Mesenchymal stem cell (in vitro differentiated cells and primary cell): ENCODE data around the gene B3GAT1.

ENCODE experiments used
- DNase-seq: peaks from one replicate; pipeline ENCODE4 v3.0.0-alpha.2; 2013
- H2AFZ ChIP-seq: one replicate; pipeline ENCODE4 v1.6.1; 2013; ENCODE audit warnings: low read depth, mild to moderate bottlenecking, control low read depth, inconsistent platforms, low read length, moderate library complexity
- H2AK5ac ChIP-seq: 2 replicates; pipeline ENCODE4 v1.6.1; 2013; ENCODE audit warnings: low read length, moderate library complexity, mild to moderate bottlenecking, inconsistent platforms; ENCODE audit not compliant: severe bottlenecking
- H2BK120ac ChIP-seq: one replicate; pipeline ENCODE4 v1.6.1; 2013; ENCODE audit warnings: low read depth, mild to moderate bottlenecking, inconsistent platforms, low read length, moderate library complexity
- H2BK12ac ChIP-seq, 2 experiments: one replicate each; pipeline ENCODE4 v1.6.1; 2013; ENCODE audit warnings: inconsistent platforms in 2 of 2, low read length in 2 of 2, mild to moderate bottlenecking in 2 of 2, moderate library complexity in 2 of 2, control low read depth in 1 of 2
- H2BK15ac ChIP-seq: one replicate; pipeline ENCODE4 v1.6.1; 2013; ENCODE audit warnings: mild to moderate bottlenecking, low read depth, inconsistent platforms; ENCODE audit not compliant: poor library complexity, severe bottlenecking
- H2BK5ac ChIP-seq: 2 replicates; pipeline ENCODE4 v1.6.1; 2013; ENCODE audit warnings: low read depth, mild to moderate bottlenecking, low read length, control low read depth, inconsistent platforms; ENCODE audit not compliant: poor library complexity, severe bottlenecking
- H3K14ac ChIP-seq, 2 experiments: one replicate each; pipeline ENCODE4 v1.6.1; 2013; ENCODE audit warnings: inconsistent platforms in 2 of 2, low read length in 2 of 2, control low read depth in 1 of 2, mild to moderate bottlenecking in 1 of 2, moderate library complexity in 1 of 2
- H3K18ac ChIP-seq, 2 experiments: one replicate each; pipeline ENCODE4 v1.6.1; 2013; ENCODE audit warnings: inconsistent platforms in 2 of 2, low read length in 2 of 2, control low read depth in 1 of 2, low read depth in 1 of 2, mild to moderate bottlenecking in 1 of 2
- H3K23ac ChIP-seq, 2 experiments: one replicate each; pipeline ENCODE4 v1.6.1; 2013; ENCODE audit warnings: inconsistent platforms in 2 of 2, low read length in 2 of 2, mild to moderate bottlenecking in 2 of 2, moderate library complexity in 2 of 2, control low read depth in 1 of 2
- H3K27ac ChIP-seq: 2 replicates; pipeline ENCODE4 v1.5.1; 2013; ENCODE audit warnings: mild to moderate bottlenecking, moderate library complexity, low read length, control low read depth, inconsistent platforms; ENCODE audit not compliant: poor library complexity, severe bottlenecking
- H3K27me3 ChIP-seq, 2 experiments: 2 replicates each; pipeline versions ENCODE4 v1.6.1 to v1.7.0; 2013; ENCODE audit warnings: low read length in 2 of 2, mild to moderate bottlenecking in 2 of 2, moderate library complexity in 2 of 2, control low read depth in 1 of 2, inconsistent platforms in 1 of 2; ENCODE audit not compliant: control insufficient read depth in 1 of 2, insufficient read depth in 1 of 2
- H3K36me3 ChIP-seq, 2 experiments: 2 replicates each; pipeline versions ENCODE4 v1.6.1 to v1.7.0; 2013; ENCODE audit warnings: low read length in 2 of 2, control low read depth in 1 of 2, inconsistent platforms in 1 of 2, low read depth in 1 of 2, mild to moderate bottlenecking in 1 of 2; ENCODE audit not compliant: insufficient read depth in 2 of 2, control insufficient read depth in 1 of 2
- H3K4ac ChIP-seq, 2 experiments: one replicate each; pipeline ENCODE4 v1.6.1; 2013; ENCODE audit warnings: inconsistent platforms in 2 of 2, low read length in 2 of 2, mild to moderate bottlenecking in 2 of 2, moderate library complexity in 2 of 2, control low read depth in 1 of 2, low read depth in 1 of 2
- H3K4me1 ChIP-seq: 2 replicates; pipeline ENCODE4 v1.6.1; 2013; ENCODE audit warnings: low read depth, low read length, control low read depth; ENCODE audit not compliant: control insufficient read depth, insufficient read depth
- H3K4me2 ChIP-seq: 2 replicates; pipeline ENCODE4 v1.6.1; 2013; ENCODE audit warnings: low read length, mild to moderate bottlenecking, inconsistent platforms; ENCODE audit not compliant: poor library complexity, severe bottlenecking
- H3K4me3 ChIP-seq, 2 experiments: 2 replicates each; pipeline versions ENCODE4 v1.5.1 to v1.7.0; 2013; ENCODE audit warnings: low read length in 2 of 2, mild to moderate bottlenecking in 2 of 2, control low read depth in 1 of 2, low read depth in 1 of 2; ENCODE audit not compliant: insufficient read depth in 1 of 2
- H3K79me1 ChIP-seq: replicated peaks from 2 replicates; pipeline ENCODE4 v1.6.1; 2013; ENCODE audit warnings: mild to moderate bottlenecking, control low read depth, low read length, inconsistent platforms; ENCODE audit not compliant: poor library complexity, severe bottlenecking
- H3K9ac ChIP-seq: 2 replicates; pipeline ENCODE4 v1.7.0; 2013; ENCODE audit warnings: mild to moderate bottlenecking, low read length, moderate library complexity
- H3K9me3 ChIP-seq: 2 replicates; pipeline ENCODE4 v1.7.0; 2013; ENCODE audit warnings: mild to moderate bottlenecking, low read length; ENCODE audit not compliant: control insufficient read depth
- H4K8ac ChIP-seq: one replicate; pipeline ENCODE4 v1.6.1; 2013; ENCODE audit warnings: inconsistent platforms, mild to moderate bottlenecking, low read length, moderate library complexity
- H4K91ac ChIP-seq: one replicate; pipeline ENCODE4 v1.6.1; 2013; ENCODE audit warnings: mild to moderate bottlenecking, low read length, inconsistent platforms
- WGBS: methylation state at CpG from one replicate; pipeline ENCODE4 v1.1.7; 2013; ENCODE audit warnings: mixed read lengths; 5-methylcytosine and 5-hydroxymethylcytosine counted together

Gene B3GAT1

DNA sequence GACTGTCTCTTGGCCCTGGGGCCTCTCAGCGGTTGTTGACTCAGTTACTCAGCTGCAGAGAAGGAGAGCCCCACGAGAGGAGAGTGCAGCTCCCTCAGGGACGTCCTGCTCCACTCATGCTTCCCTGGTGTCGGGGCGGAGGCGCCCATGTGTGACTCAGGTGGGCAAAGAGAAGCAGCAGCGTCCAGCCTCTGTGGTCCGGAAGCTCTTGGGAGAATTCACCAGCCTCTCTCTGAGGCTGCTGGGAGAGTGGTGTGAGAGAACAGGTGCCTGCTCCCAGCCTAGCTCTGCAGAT is 54.5 kb downstream of the B3GAT1 start:
- H3K4me2 ChIP-seq: no peak overlapping the region
- no peaks in the 10 kb centered on the region for H3K36me3 ChIP-seq
- peaks cover 0 to 28% of the 10 kb centered on the region in 2 experiments for H3K27me3 ChIP-seq
- WGBS: 76% methylated on average over 8 of the region's 8 CpGs
- no peak overlapping the region for H3K18ac ChIP-seq
- no peaks in the 10 kb centered on the region for H3K79me1 ChIP-seq
- no peak overlapping the region for H2AK5ac ChIP-seq
- no peak overlapping the region for H3K4me3 ChIP-seq
- H2BK120ac ChIP-seq: no peak overlapping the region
- no peak overlapping the region for H2BK5ac ChIP-seq
- no peak overlapping the region for H3K9ac ChIP-seq
- no peak overlapping the region for H4K8ac ChIP-seq
- H2BK12ac ChIP-seq: no peak overlapping the region
- no peaks in the 10 kb centered on the region for H3K4me1 ChIP-seq
- H3K23ac ChIP-seq: no peak overlapping the region
- H3K9me3 ChIP-seq: no peaks in the 10 kb centered on the region
- H3K14ac ChIP-seq: no peak overlapping the region
- H2BK15ac ChIP-seq: no peak overlapping the region
- H3K4ac ChIP-seq: no peak overlapping the region
- no peak overlapping the region for H2AFZ ChIP-seq
- no peak overlapping the region for H3K27ac ChIP-seq
- DNase-seq: no peak
- H4K91ac ChIP-seq: no peak overlapping the region

DNA sequence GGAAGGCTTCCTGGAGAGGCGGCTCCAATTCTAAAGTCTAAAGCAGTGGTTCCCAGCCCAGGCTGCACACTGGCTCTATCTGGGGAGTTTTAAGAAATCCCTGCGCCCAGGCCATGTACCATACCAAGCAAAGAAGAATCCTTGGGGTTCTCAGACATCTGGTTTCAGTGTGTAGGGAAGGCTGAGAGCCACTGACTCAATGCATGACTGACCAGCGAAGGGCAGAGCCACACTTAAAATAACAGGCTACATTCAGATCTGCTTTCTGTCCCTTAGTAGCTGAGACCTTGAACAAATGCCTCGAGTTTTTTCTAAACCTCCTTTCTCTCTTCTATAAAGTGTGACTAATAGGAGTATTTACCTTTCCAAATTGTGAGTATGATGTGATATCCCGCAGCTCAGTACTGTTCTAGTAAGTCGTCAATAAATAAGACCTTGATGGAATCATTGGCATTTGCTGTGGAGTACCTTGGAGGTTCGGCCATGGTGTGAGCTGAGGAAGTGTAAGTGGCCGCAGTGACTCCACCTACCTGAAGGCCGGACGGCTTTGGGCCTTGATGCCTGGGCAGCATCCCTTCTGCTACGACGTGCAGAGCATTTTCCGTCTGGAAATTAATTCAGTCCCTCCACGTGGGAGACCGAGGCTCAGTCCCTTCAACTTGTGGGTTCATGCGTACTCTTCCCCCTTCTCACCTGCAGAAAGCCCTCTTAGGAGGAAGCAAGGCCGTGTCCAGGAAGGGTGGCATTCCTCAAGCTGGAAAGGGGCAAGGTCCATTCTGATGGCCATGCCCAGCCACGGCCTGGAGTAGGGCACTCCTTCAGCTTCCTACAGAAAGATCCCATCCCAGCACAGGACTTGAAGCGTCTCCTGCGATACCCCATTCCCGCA is 55.1 kb downstream of the B3GAT1 start:
- H3K9ac ChIP-seq: no peak overlapping the region
- H2BK120ac ChIP-seq: no peak overlapping the region
- H3K27ac ChIP-seq: no peak overlapping the region
- H2AK5ac ChIP-seq: no peak overlapping the region
- H2BK15ac ChIP-seq: no peak overlapping the region
- 89% methylated on average over 19 of the region's 21 CpGs for WGBS
- H4K91ac ChIP-seq: no peak overlapping the region
- no peaks in the 10 kb centered on the region for H3K36me3 ChIP-seq
- no peak overlapping the region for H3K4me2 ChIP-seq
- H3K4ac ChIP-seq: no peak overlapping the region
- H2BK12ac ChIP-seq: no peak overlapping the region
- no peaks in the 10 kb centered on the region for H3K9me3 ChIP-seq
- DNase-seq: no peak
- no peak overlapping the region for H3K18ac ChIP-seq
- no peak overlapping the region for H2AFZ ChIP-seq
- H3K4me3 ChIP-seq: no peak overlapping the region
- no peak overlapping the region for H3K23ac ChIP-seq
- no peaks in the 10 kb centered on the region for H3K4me1 ChIP-seq
- no peak overlapping the region for H2BK5ac ChIP-seq
- no peaks in the 10 kb centered on the region for H3K79me1 ChIP-seq
- no peak overlapping the region for H4K8ac ChIP-seq
- H3K14ac ChIP-seq: no peak overlapping the region
- H3K27me3 ChIP-seq: peaks cover 0 to 28% of the 10 kb centered on the region in 2 experiments

DNA sequence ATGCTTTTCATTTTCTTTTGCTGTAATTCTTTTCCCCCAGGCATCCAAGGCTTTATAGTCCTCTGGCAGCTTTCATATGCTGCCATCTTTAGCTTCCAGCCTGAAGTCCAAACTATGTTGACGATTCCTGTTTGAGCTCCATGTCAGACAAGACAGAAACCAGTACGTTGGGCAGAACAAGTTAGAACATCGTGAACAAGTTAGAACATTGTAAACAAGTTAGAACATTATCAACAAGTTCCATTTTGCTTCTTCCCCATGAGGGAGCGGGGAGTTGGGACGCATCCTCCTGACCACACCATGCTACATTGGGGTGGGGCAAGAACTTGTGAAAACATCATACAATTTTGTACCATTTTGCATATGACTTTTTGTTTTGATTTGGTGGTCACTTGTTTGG is 56.4 kb downstream of the B3GAT1 start:
- Histone ChIP-seq H3K4me2 (no peak overlapping the region), H3K79me1 (no peaks in the 10 kb centered on the region), H3K23ac (no peak overlapping the region), H4K91ac (no peak overlapping the region), H2BK120ac (no peak overlapping the region), H3K27me3 (peaks cover 0 to 23% of the 10 kb centered on the region in 2 experiments), H3K4ac (no peak overlapping the region), H3K4me3 (no peak overlapping the region), H3K36me3 (no peaks in the 10 kb centered on the region), H3K9ac (no peak overlapping the region), H2BK12ac (no peak overlapping the region), H2AFZ (no peak overlapping the region), H3K18ac (no peak overlapping the region), H3K27ac (no peak overlapping the region), H2AK5ac (no peak overlapping the region), H2BK15ac (no peak overlapping the region), H3K9me3 (no peaks in the 10 kb centered on the region), H3K4me1 (no peaks in the 10 kb centered on the region), H4K8ac (no peak overlapping the region), H3K14ac (no peak overlapping the region), H2BK5ac (no peak overlapping the region)
- DNase-seq: no peak
- 54% methylated on average over 3 of the region's 5 CpGs for WGBS

DNA sequence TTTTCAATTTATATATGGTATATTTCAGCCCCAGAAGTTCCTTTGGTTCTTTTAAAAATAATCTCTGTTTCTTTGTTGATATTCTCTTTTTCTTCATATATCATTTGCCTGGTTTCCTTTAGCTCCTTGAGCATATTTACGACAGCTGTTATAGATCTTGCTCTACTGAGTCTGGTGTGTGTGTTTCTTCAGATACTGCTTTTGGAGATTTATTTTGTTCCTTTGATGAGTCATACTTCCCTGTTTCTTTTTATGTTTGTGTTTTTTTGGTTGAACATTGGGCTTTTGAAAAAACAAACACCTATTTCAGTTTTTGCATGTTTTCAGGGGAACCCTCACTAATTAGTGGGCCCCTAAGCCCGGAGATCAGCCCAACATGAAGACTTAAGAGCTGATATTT is 56.9 kb downstream of the B3GAT1 start:
- H2BK15ac ChIP-seq: no peak overlapping the region
- no peak overlapping the region for H4K8ac ChIP-seq
- no peak overlapping the region for H4K91ac ChIP-seq
- no peak overlapping the region for H3K18ac ChIP-seq
- H2AFZ ChIP-seq: no peak overlapping the region
- H3K4ac ChIP-seq: no peak overlapping the region
- H3K27ac ChIP-seq: no peak overlapping the region
- no peak overlapping the region for H3K4me3 ChIP-seq
- no peaks in the 10 kb centered on the region for H3K36me3 ChIP-seq
- no peak overlapping the region for H2BK120ac ChIP-seq
- H3K27me3 ChIP-seq: peaks cover 0 to 28% of the 10 kb centered on the region in 2 experiments
- H3K79me1 ChIP-seq: no peaks in the 10 kb centered on the region
- no peak overlapping the region for H2AK5ac ChIP-seq
- no peak overlapping the region for H3K14ac ChIP-seq
- H3K4me2 ChIP-seq: no peak overlapping the region
- no peaks in the 10 kb centered on the region for H3K4me1 ChIP-seq
- H3K9ac ChIP-seq: no peak overlapping the region
- WGBS: 41% methylated on average over 1 of the region's 2 CpGs
- H2BK5ac ChIP-seq: no peak overlapping the region
- no peaks in the 10 kb centered on the region for H3K9me3 ChIP-seq
- H2BK12ac ChIP-seq: no peak overlapping the region
- no peak for DNase-seq
- no peak overlapping the region for H3K23ac ChIP-seq
